ENCODE results near the gene SDK2. TPM values are rescaled to one million over a fixed set of nuclear protein-coding genes. Genes with fewer than 3 reads are reported as not detected.

SDK2 gene
- total and polyA plus RNA-seq, 2 experiments from 2014 or later = 0.59 to 1.2 TPM

DNA sequence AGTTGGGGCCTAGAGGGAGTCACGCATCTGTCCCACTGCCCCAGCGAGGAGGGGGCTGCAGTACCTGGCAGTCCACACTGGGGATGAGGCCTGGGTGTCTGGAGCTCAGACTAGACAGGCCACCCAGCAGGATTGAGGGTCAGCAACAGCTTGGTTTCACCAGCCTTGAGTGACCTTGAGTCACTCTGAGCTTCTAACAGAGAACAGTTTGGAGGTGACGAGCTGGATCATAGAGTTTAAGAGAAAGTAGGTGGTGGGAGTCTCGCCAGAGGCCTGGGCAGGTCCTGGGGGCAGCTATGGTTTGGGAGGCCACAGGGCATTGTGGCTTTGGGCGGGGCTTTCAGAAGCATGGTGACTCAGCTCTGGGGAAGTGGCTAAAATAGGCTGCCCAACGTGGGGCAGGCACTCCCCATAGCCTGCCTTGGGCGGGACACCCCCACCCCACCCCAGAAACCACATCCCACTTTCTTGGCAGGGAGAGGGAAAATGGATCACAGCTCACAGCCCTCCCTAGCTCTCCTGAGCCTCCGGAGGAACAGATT, 352.9 kb downstream of the SDK2 start:
- Histone ChIP-seq H3K36me3 (replicated peaks; ENCODE audit: insufficient read depth, low read depth) (no peaks in the 10 kb centered on the region), H3K27ac (peak overlapping the region; percentile 74), H3K9me2 (replicated peaks; ENCODE audit: insufficient read depth) (no peaks in the 10 kb centered on the region), H2AFZ (no peak overlapping the region), H3K27me3 (no peaks in the 10 kb centered on the region), H3K79me2 (peaks cover 100% of the 10 kb centered on the region), H3K4me3 (no peak overlapping the region), H3K9me3 (ENCODE audit: low read depth) (no peaks in the 10 kb centered on the region), H3K4me2 (peak overlapping the region; percentile 56), H3K4me1 (ENCODE audit: insufficient read depth) (peaks cover 54% of the 10 kb centered on the region), H4K20me1 (ENCODE audit: insufficient read depth, poor library complexity, severe bottlenecking) (peaks cover 99% of the 10 kb centered on the region)
- DNase-seq (ENCODE audit: low spot score) = no peak
- WGBS (ENCODE audit: low lambda C conversion rate, missing lambda C conversion rate) = 74% methylated on average over 8 of the region's 8 CpGs
- TF ChIP-seq, protein P1, sequence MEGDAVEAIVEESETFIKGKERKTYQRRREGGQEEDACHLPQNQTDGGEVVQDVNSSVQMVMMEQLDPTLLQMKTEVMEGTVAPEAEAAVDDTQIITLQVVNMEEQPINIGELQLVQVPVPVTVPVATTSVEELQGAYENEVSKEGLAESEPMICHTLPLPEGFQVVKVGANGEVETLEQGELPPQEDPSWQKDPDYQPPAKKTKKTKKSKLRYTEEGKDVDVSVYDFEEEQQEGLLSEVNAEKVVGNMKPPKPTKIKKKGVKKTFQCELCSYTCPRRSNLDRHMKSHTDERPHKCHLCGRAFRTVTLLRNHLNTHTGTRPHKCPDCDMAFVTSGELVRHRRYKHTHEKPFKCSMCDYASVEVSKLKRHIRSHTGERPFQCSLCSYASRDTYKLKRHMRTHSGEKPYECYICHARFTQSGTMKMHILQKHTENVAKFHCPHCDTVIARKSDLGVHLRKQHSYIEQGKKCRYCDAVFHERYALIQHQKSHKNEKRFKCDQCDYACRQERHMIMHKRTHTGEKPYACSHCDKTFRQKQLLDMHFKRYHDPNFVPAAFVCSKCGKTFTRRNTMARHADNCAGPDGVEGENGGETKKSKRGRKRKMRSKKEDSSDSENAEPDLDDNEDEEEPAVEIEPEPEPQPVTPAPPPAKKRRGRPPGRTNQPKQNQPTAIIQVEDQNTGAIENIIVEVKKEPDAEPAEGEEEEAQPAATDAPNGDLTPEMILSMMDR (IDR thresholded peaks at IDR 0.05; ENCODE audit: poor library complexity) = no peak
- no peak for TF ChIP-seq EZH2 (IDR thresholded peaks at IDR 0.05; ENCODE audit: borderline replicate concordance)
- TF ChIP-seq EZH2phosphoT487 (IDR thresholded peaks at IDR 0.05; ENCODE audit: low read depth, severe bottlenecking, unreplicated experiment) = no peak

DNA sequence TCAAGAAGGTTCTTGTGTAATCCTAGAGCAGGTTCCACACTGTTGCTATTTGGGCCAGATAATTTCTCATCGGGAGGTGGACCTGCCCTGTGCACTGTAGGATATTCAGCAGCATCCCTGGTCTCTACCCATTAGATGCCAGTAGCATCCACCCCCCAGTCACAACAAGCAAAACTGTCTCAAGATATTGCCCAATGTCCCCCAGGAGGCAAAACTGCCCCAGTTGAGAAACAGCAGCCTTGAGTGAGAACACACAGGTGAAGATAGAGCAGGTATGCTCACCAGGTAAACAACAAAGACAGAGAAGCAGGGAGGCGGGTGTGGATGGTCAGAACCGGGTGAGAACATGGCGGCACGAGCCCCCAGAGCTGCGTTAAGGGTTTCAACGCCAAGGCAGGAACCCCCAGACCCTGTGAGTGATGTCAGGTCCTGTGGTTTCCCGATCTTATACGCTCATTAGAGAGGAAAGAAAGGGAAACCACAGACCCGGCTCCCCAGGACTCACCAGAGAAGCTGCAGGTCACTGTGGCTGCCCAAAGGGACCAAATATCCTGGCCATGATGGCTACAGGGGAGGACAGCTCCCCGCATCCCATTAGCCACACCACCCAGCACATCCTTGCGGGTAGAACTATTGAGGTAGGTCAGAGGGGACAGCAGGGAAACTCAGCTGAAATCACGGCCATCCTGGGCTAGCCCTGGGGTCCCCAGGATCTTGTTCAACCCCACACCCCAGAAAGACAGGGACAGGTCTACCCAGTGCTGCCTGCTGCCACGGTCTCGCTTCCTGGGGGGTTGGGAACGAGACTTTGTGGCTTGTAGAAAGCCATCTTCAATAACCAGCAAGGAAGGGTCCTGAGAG, 353.6 kb downstream of the SDK2 start:
- Histone ChIP-seq H3K79me2 (peaks cover 100% of the 10 kb centered on the region), H3K9me3 (ENCODE audit: low read depth) (no peaks in the 10 kb centered on the region), H3K27ac (peak overlapping the region; percentile 74), H3K4me3 (no peak overlapping the region), H3K4me2 (peak overlapping the region; percentile 56), H2AFZ (no peak overlapping the region), H3K36me3 (replicated peaks; ENCODE audit: insufficient read depth, low read depth) (no peaks in the 10 kb centered on the region), H3K4me1 (ENCODE audit: insufficient read depth) (peaks cover 54% of the 10 kb centered on the region), H4K20me1 (ENCODE audit: insufficient read depth, poor library complexity, severe bottlenecking) (peaks cover 100% of the 10 kb centered on the region), H3K9me2 (replicated peaks; ENCODE audit: insufficient read depth) (no peaks in the 10 kb centered on the region), H3K27me3 (no peaks in the 10 kb centered on the region)
- 87% methylated on average over 16 of the region's 16 CpGs for WGBS (ENCODE audit: low lambda C conversion rate, missing lambda C conversion rate)
- TF ChIP-seq, protein P1 (IDR thresholded peaks at IDR 0.05; ENCODE audit: poor library complexity) = no peak
- TF ChIP-seq EZH2phosphoT487 (IDR thresholded peaks at IDR 0.05; ENCODE audit: low read depth, severe bottlenecking, unreplicated experiment) = no peak
- no peak for TF ChIP-seq EZH2 (IDR thresholded peaks at IDR 0.05; ENCODE audit: borderline replicate concordance)
- no peak for DNase-seq (ENCODE audit: low spot score)

DNA sequence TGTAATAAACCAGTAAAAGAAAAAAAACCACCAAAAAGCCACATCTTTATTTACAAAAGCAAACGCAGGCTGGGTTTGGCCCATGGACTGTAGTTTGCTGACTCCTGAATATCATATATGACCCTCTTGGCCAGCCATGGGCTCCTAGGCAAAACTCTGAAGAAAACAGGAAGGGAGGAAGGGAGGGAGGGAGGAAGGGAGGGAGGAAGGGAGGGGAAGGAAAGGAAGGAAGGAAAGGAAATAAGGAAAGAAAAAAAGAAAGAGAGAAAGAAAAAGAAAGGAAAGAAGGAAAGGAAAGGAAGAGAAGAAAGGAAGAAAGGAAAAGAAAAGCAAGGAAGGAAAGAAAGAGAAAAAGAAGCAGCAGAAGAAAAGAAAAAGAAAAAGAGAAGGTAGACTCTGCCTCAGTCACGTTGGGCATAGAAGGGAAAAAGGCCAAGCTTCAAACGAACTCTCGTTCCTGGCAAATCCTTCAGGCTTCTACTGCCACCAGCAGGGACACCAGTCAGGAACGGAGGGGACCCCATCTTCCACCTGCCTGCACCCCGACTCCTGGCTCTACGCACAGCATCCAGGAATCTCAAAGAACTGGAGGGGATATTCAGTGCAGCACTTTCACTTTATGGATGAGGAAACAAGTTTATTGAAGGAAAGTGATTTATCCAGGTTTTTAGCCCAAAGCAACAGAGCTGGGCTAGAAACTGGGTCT, 354.5 kb downstream of the SDK2 start:
- Histone ChIP-seq H3K4me2 (peak overlapping the region; percentile 41), H4K20me1 (ENCODE audit: insufficient read depth, poor library complexity, severe bottlenecking) (peaks cover 100% of the 10 kb centered on the region), H3K9me3 (ENCODE audit: low read depth) (no peaks in the 10 kb centered on the region), H3K4me1 (ENCODE audit: insufficient read depth) (peaks cover 57% of the 10 kb centered on the region), H3K9me2 (replicated peaks; ENCODE audit: insufficient read depth) (no peaks in the 10 kb centered on the region), H3K36me3 (replicated peaks; ENCODE audit: insufficient read depth, low read depth) (no peaks in the 10 kb centered on the region), H3K79me2 (peaks cover 100% of the 10 kb centered on the region), H3K27ac (peak overlapping the region; percentile 74), H3K27me3 (no peaks in the 10 kb centered on the region), H2AFZ (no peak overlapping the region), H3K4me3 (no peak overlapping the region)
- DNase-seq (ENCODE audit: low spot score) = no peak
- WGBS (ENCODE audit: low lambda C conversion rate, missing lambda C conversion rate) = 78% methylated on average over 7 of the region's 7 CpGs
- TF ChIP-seq EZH2phosphoT487 (IDR thresholded peaks at IDR 0.05; ENCODE audit: low read depth, severe bottlenecking, unreplicated experiment) (no peak), EZH2 (IDR thresholded peaks at IDR 0.05; ENCODE audit: borderline replicate concordance) (no peak)
- TF ChIP-seq, protein P1 (IDR thresholded peaks at IDR 0.05; ENCODE audit: poor library complexity) = no peak

All from hepatocyte (in vitro differentiated cells).